HuH-7.5 (cell line): ENCODE measurements around the gene CORIN.
A peak's percentile ranks its signal among the peaks of the same experiment; 100 is the strongest.

Experiments
- DNase-seq: peaks from one replicate; pipeline ENCODE4 v3.0.0; 2011; ENCODE audit warnings: low spot score

The CORIN gene

DNA sequence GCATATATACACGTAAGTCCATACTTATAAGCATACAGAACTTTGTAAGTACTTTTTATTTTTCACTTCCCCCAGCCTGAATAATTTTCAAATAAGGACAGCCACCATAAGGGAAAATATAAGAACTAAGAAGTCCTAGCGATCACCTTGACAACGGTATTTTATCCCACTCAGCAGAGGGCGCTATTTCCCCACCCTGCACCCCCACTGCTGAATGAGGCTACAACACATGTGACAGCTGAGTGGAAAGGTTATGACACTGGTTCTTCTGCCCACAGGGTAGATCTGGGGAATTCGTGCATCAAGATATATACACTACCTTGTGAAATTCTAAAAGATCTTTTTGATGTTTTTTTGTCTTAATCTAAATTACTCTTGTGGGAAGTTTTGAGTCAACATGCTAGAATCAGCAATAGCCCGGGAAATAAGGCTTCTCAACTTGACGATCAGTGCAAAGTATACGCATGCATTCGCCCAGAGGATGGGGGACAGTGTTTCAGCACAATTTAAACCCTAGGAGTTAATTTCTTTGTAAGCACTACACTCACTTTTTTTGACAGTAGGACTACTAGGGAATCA, 151.5 kb downstream of the CORIN start:
- peak; percentile 12 for DNase-seq

DNA sequence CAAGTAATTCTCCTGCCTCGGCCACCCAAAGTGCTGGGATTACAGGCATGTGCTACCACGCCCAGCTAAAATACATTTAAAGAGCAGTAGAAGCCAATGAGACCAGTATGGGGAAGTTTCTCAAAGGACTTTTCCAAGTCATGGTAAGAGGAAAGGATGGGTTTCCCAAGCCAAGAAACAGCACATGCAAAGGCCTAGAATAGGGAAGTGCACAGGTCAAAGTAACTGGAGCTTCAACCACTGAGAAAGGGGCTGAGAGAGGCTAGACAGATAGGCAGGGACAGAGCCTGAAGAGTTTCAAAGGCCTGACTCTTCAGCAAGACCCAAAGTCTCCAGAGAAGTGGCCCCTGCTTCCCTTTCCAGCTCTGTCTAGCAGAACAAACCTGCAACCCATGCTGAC, 162.1 kb downstream of the CORIN start:
- no peak for DNase-seq

- no peak for DNase-seq
These were observed 163.7 kb downstream of the CORIN start for GRCh38 chr4:47674144-47674543.

GRCh38 chr4:47672696-47673095, 165.2 kb downstream of the CORIN start:
- no peak for DNase-seq

DNA sequence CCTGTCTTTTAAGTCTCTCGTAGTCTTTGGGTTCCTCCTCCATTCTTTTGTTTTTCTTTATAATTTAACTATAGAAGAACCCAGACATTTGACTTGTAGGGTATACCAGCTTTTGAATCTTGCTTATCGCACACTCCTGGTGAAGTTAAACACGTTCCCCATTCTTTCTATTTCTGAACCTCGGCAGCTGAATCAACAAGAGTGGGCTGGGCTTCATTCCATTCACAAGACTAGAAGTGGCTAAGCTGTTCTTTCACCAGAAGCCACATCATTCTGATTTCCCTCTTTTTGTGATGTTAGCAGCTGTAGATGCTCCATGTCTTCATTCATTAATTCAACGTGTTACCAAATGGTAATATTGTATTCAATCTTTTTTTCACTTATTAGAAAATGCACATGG, 167.9 kb downstream of the CORIN start:
- DNase-seq, result no peak

GRCh38 chr4:47668810-47669408, 169.0 kb downstream of the CORIN start:
- peak; percentile 9 for DNase-seq

GRCh38 chr4:47668256-47668655, 169.6 kb downstream of the CORIN start:
- DNase-seq, result no peak

- no peak for DNase-seq
These were observed 170.3 kb downstream of the CORIN start for GRCh38 chr4:47667552-47667951.

- DNase-seq, result no peak
These were observed 173.6 kb downstream of the CORIN start for GRCh38 chr4:47664051-47664826.

- no peak for DNase-seq
These were observed 174.9 kb downstream of the CORIN start for GRCh38 chr4:47662975-47663374.

GRCh38 chr4:47661741-47662140, 176.1 kb downstream of the CORIN start:
- no peak for DNase-seq

GRCh38 chr4:47659342-47659741, 178.5 kb downstream of the CORIN start:
- no peak for DNase-seq

GRCh38 chr4:47654972-47655693, 182.7 kb downstream of the CORIN start:
- DNase-seq, result no peak

DNA sequence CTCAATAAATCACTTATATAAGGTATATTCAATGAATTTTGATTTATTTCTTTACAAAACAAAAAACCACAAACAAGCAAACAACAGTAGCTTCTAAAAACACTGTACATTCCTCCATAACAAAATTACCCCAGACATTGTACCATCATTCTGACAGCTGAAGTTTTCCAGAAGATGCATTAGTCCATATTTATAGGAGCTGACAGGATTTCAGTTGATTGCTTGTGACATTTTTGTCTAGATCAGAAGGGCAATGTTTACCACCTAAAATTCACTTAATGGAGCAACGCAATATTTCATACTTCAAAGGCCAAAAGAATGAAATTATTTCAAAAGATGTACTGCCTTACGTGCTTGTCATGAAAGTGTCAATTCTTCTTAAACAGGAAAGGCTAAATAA, 185.8 kb downstream of the CORIN start:
- DNase-seq, result no peak

GRCh38 chr4:47651231-47651630, 186.6 kb downstream of the CORIN start:
- no peak for DNase-seq

GRCh38 chr4:47650584-47651130, 187.2 kb downstream of the CORIN start:
- peak; percentile 5 for DNase-seq

DNA sequence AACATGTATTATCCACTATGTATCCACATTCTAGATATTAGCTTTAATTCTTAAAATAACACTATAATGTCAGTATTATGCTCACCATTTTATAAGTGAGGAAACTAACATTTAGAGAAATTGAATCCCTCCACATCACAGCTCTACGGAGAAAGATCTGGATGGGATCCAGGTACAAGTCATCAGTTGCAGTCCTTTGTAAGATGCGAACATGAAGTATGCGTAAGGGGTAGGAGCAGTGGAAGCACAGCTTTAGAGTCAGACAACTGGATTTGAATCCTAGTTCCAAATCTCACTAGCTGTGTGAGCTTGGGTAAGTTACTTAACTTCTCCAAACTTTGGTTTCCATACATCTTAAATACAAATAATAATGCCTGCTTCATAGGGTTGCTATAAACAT, 190.3 kb downstream of the CORIN start:
- DNase-seq, result no peak

GRCh38 chr4:47647029-47647428, 190.8 kb downstream of the CORIN start:
- DNase-seq, result no peak

DNA sequence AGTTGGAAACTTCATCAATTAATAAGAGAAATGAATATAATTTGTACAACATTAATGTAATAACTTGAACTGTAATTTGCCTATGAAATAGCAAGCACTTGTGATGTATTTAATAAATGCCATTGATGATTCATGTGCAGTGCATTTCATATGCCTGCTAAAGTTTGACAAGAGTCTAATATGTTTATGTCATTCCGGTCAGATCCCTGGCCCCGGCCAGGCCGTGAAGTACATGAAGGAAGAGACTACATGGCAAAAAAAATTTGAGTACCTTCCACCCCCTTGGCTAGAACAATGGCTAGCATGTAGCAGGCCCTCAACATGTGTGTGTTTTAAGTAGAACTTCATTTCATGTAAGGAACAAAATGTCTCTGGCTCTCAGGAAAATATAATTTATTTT, 191.5 kb downstream of the CORIN start:
- no peak for DNase-seq

DNA sequence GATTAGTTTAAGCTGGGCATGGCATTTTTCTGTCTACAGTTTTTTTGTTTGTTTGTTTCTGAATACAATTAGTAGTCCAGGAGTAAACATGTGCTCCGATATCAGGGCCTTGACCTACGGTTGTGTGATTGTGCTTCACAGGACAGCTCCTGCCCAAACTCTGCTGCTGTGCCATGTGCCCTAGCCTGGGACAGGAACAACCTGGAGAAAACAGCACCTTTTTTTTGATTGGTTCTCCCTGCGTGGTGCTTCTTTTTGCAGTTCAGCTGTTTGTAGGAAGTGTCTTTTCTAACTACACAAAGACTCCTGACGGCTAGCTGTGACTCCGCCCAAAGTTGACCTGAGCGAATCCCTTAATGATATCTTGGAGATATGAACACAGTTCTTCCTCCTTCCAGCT, 194.0 kb downstream of the CORIN start:
- no peak for DNase-seq

- no peak for DNase-seq
These were observed 194.7 kb downstream of the CORIN start for GRCh38 chr4:47642985-47643760.
